Large intestine (tissue), 3 donors: Measurements from ENCODE around the gene ADGRB2. TPM values are rescaled to one million over a fixed set of nuclear protein-coding genes. Genes with fewer than 3 reads are reported as not detected.

Experiments
- DNase-seq, 2 donors: peaks; one replicate each; pipeline versions ENCODE4 v3.0.0 to v3.0.0-alpha.2; 2013
- H3K27ac ChIP-seq: one replicate; pipeline ENCODE4 v1.5.1; 2013; ENCODE audit warnings: low read length
- H3K27me3 ChIP-seq: 2 replicates; pipeline ENCODE4 v1.6.1; 2013; ENCODE audit warnings: low read length; ENCODE audit not compliant: control insufficient read depth, insufficient read depth
- H3K36me3 ChIP-seq: 2 replicates; pipeline ENCODE4 v1.6.1; 2013; ENCODE audit warnings: low read length; ENCODE audit not compliant: control insufficient read depth, insufficient read depth
- H3K4me1 ChIP-seq: one replicate; pipeline ENCODE4 v1.6.1; 2013; ENCODE audit warnings: low read length; ENCODE audit not compliant: control insufficient read depth, insufficient read depth
- H3K4me3 ChIP-seq: one replicate; pipeline ENCODE4 v1.5.1; 2013; ENCODE audit warnings: low read length
- H3K9me3 ChIP-seq: one replicate; pipeline ENCODE4 v1.6.1; 2013; ENCODE audit warnings: mild to moderate bottlenecking, low read depth, low read length, moderate library complexity; ENCODE audit not compliant: control insufficient read depth
- WGBS: methylation state at CpG from one replicate; pipeline ENCODE4 v1.1.5; 2013; ENCODE audit warnings: low lambda C conversion rate; ENCODE audit not compliant: insufficient coverage; 5-methylcytosine and 5-hydroxymethylcytosine counted together
- polyA plus RNA-seq: library from polyadenylated mRNA; unstranded; fragments of 120-200 nt; gene quantifications from one replicate; pipeline ENCODE4 v1.2.1, GENCODE V29; 2013

Gene ADGRB2
- polyA plus RNA-seq, 1 donor: 56.1 TPM

- DNase-seq: peak; percentile 77 to 89
- WGBS: no CpG with 5 or more reads among the region's 12 CpGs
- H3K27ac ChIP-seq: no peak overlapping the region
- H3K27me3 ChIP-seq: no peaks in the 10 kb centered on the region
- no peak overlapping the region for H3K4me3 ChIP-seq
- H3K36me3 ChIP-seq: peaks cover 24% of the 10 kb centered on the region
- H3K4me1 ChIP-seq: peaks cover 20% of the 10 kb centered on the region
- H3K9me3 ChIP-seq: no peaks in the 10 kb centered on the region
Measured at GRCh38 chr1:31739346-31739745, 24.8 kb downstream of the ADGRB2 start.

- H3K9me3 ChIP-seq: no peaks in the 10 kb centered on the region
- H3K27me3 ChIP-seq: no peaks in the 10 kb centered on the region
- peaks cover 29% of the 10 kb centered on the region for H3K36me3 ChIP-seq
- H3K4me3 ChIP-seq: no peak overlapping the region
- no CpG with 5 or more reads among the region's 18 CpGs for WGBS
- DNase-seq: no peak
- no peak overlapping the region for H3K27ac ChIP-seq
- peaks cover 10% of the 10 kb centered on the region for H3K4me1 ChIP-seq
Measured at GRCh38 chr1:31736675-31737074, 27.5 kb downstream of the ADGRB2 start.

- Histone ChIP-seq H3K4me3 (no peak overlapping the region), H3K9me3 (no peaks in the 10 kb centered on the region), H3K27ac (no peak overlapping the region), H3K4me1 (peaks cover 10% of the 10 kb centered on the region), H3K27me3 (no peaks in the 10 kb centered on the region), H3K36me3 (peaks cover 34% of the 10 kb centered on the region)
- WGBS: no CpG with 5 or more reads among the region's 10 CpGs
- no peak for DNase-seq
Measured at GRCh38 chr1:31735571-31735970, 28.6 kb downstream of the ADGRB2 start.

- peaks cover 38% of the 10 kb centered on the region for H3K36me3 ChIP-seq
- no peak for DNase-seq
- H3K27me3 ChIP-seq: no peaks in the 10 kb centered on the region
- no peak overlapping the region for H3K4me3 ChIP-seq
- peaks cover 6% of the 10 kb centered on the region for H3K4me1 ChIP-seq
- no CpG with 5 or more reads among the region's 7 CpGs for WGBS
- no peaks in the 10 kb centered on the region for H3K9me3 ChIP-seq
- H3K27ac ChIP-seq: no peak overlapping the region
Measured at GRCh38 chr1:31734582-31735107, 29.5 kb downstream of the ADGRB2 start.

- H3K4me3 ChIP-seq: no peak overlapping the region
- H3K36me3 ChIP-seq: peaks cover 31% of the 10 kb centered on the region
- no peaks in the 10 kb centered on the region for H3K9me3 ChIP-seq
- H3K4me1 ChIP-seq: no peaks in the 10 kb centered on the region
- WGBS: no CpG with 5 or more reads among the region's 19 CpGs
- no peaks in the 10 kb centered on the region for H3K27me3 ChIP-seq
- DNase-seq: no peak
- no peak overlapping the region for H3K27ac ChIP-seq
Measured at GRCh38 chr1:31733389-31734219, 30.5 kb downstream of the ADGRB2 start.

- Histone ChIP-seq H3K9me3 (no peaks in the 10 kb centered on the region), H3K36me3 (peaks cover 29% of the 10 kb centered on the region), H3K4me1 (no peaks in the 10 kb centered on the region), H3K27ac (no peak overlapping the region), H3K27me3 (no peaks in the 10 kb centered on the region), H3K4me3 (no peak overlapping the region)
- no CpG with 5 or more reads among the region's 18 CpGs for WGBS
- DNase-seq: no peak
Measured at GRCh38 chr1:31732751-31733289, 31.3 kb downstream of the ADGRB2 start.

GRCh38 chr1:31732343-31732742 is 31.8 kb downstream of the ADGRB2 start:
- no peak for DNase-seq
- Histone ChIP-seq H3K36me3 (peaks cover 31% of the 10 kb centered on the region), H3K4me1 (no peaks in the 10 kb centered on the region), H3K27me3 (no peaks in the 10 kb centered on the region), H3K9me3 (no peaks in the 10 kb centered on the region), H3K27ac (no peak overlapping the region), H3K4me3 (no peak overlapping the region)
- WGBS: no CpG with 5 or more reads among the region's 6 CpGs

- H3K27me3 ChIP-seq: no peaks in the 10 kb centered on the region
- no peak for DNase-seq
- H3K4me1 ChIP-seq: no peaks in the 10 kb centered on the region
- no peak overlapping the region for H3K4me3 ChIP-seq
- H3K27ac ChIP-seq: no peak overlapping the region
- peaks cover 33% of the 10 kb centered on the region for H3K36me3 ChIP-seq
- WGBS: no CpG with 5 or more reads among the region's 12 CpGs
- H3K9me3 ChIP-seq: no peaks in the 10 kb centered on the region
Measured at GRCh38 chr1:31731049-31731565, 33.0 kb downstream of the ADGRB2 start.

- H3K4me3 ChIP-seq: no peak overlapping the region
- H3K36me3 ChIP-seq: peaks cover 33% of the 10 kb centered on the region
- H3K9me3 ChIP-seq: no peaks in the 10 kb centered on the region
- H3K27me3 ChIP-seq: no peaks in the 10 kb centered on the region
- no peak overlapping the region for H3K27ac ChIP-seq
- no peaks in the 10 kb centered on the region for H3K4me1 ChIP-seq
- no peak for DNase-seq
- no CpG with 5 or more reads among the region's 25 CpGs for WGBS
Measured at GRCh38 chr1:31730336-31731048, 33.6 kb downstream of the ADGRB2 start.

- WGBS: no CpG with 5 or more reads among the region's 19 CpGs
- Histone ChIP-seq H3K9me3 (no peaks in the 10 kb centered on the region), H3K27me3 (no peaks in the 10 kb centered on the region), H3K4me1 (no peaks in the 10 kb centered on the region), H3K36me3 (peaks cover 31% of the 10 kb centered on the region), H3K4me3 (no peak overlapping the region), H3K27ac (no peak overlapping the region)
- DNase-seq: no peak
Measured at GRCh38 chr1:31727849-31728248, 36.3 kb downstream of the ADGRB2 start.
